ENCODE measurements around the gene IGF2BP1. TPM values are rescaled to one million over a fixed set of nuclear protein-coding genes. Genes with fewer than 3 reads are reported as not detected.

IGF2BP1 gene
- total RNA-seq, 1 experiment from 2014 or later: 434 TPM

GRCh38 chr17:49061524-49061943 lies 64.3 kb downstream of the IGF2BP1 start:
- no peak overlapping the region for H2BK5ac ChIP-seq (ENCODE audit: insufficient read length, low read length)
- no peaks in the 10 kb centered on the region for H3K79me2 ChIP-seq (ENCODE audit: insufficient read depth, low read length)
- no peak overlapping the region for H2AK5ac ChIP-seq (ENCODE audit: insufficient read length, low read length)
- H3K9ac ChIP-seq (ENCODE audit: extremely low read depth, insufficient read length, low read length): no peak overlapping the region
- no peaks in the 10 kb centered on the region for H3K27me3 ChIP-seq (ENCODE audit: insufficient read depth, low read length)
- no peak overlapping the region for H2BK120ac ChIP-seq (ENCODE audit: low read depth, low read length, poor library complexity, severe bottlenecking)
- H4K8ac ChIP-seq (replicated peaks; ENCODE audit: insufficient read length, low read depth, low read length): no peak overlapping the region
- H2BK20ac ChIP-seq (ENCODE audit: low read depth, low read length, poor library complexity, severe bottlenecking): no peak overlapping the region
- H3K4me2 ChIP-seq (ENCODE audit: insufficient read depth, insufficient read length, low read length): no peak overlapping the region
- Mint-ChIP-seq H3K4me3 (no peak overlapping the region), H3K4me1 (peaks cover 0 to 3% of the 10 kb centered on the region in 2 experiments; a peak in 1 of 4 replicates), H3K36me3 (ENCODE audit: insufficient read depth in 1 of 3, low read depth in 3 of 3) (no peaks in the 10 kb centered on the region), H3K9me3 (no peaks in the 10 kb centered on the region), H3K27ac (no peak overlapping the region), H3K27me3 (ENCODE audit: low read depth) (peaks cover 12% of the 10 kb centered on the region)
- TF ChIP-seq CTCF (conservative IDR thresholded peaks at IDR 0.05): no peak
- H3K4ac ChIP-seq (ENCODE audit: low read depth, low read length): no peak overlapping the region
- H3K4me1 ChIP-seq (ENCODE audit: insufficient read depth, low read length): no peaks in the 10 kb centered on the region
- no peaks in the 10 kb centered on the region for H3K23me2 ChIP-seq (ENCODE audit: insufficient read length, low read depth, low read length, poor library complexity, severe bottlenecking)
- no peak overlapping the region for H3K18ac ChIP-seq (ENCODE audit: insufficient read length, low read depth, low read length)
- H4K5ac ChIP-seq (ENCODE audit: insufficient read length, low read depth, low read length): no peak overlapping the region
- H2AFZ ChIP-seq (ENCODE audit: low read length): no peak overlapping the region
- H3K79me1 ChIP-seq (ENCODE audit: insufficient read depth, low read depth, low read length, poor library complexity, severe bottlenecking): no peaks in the 10 kb centered on the region
- no peak overlapping the region for H3T11ph ChIP-seq (ENCODE audit: low read length)
- no peak for DNase-seq
- H4K91ac ChIP-seq (ENCODE audit: insufficient read length, low read depth, low read length): no peak overlapping the region
- H3K56ac ChIP-seq (ENCODE audit: insufficient read length, low read depth, low read length): no peak overlapping the region
- no peak overlapping the region for H3K23ac ChIP-seq (ENCODE audit: insufficient read length, low read depth, low read length)
- H3K27ac ChIP-seq (ENCODE audit: insufficient read length, low read depth, low read length): no peak overlapping the region
- no peak overlapping the region for H2BK12ac ChIP-seq (ENCODE audit: insufficient read length, low read depth, low read length)
- H3K9me3 ChIP-seq (ENCODE audit: control insufficient read depth, low read depth, low read length): no peaks in the 10 kb centered on the region
- H3K14ac ChIP-seq (ENCODE audit: insufficient read depth, low read length): no peak overlapping the region
- H4K20me1 ChIP-seq (ENCODE audit: control insufficient read depth, insufficient read depth, insufficient read length): no peaks in the 10 kb centered on the region
- WGBS (ENCODE audit: extremely low coverage, insufficient read length, low lambda C conversion rate): no CpG with 5 or more reads among the region's 7 CpGs
- no peak overlapping the region for H2BK15ac ChIP-seq (ENCODE audit: low read depth, low read length)

All from H9 (cell line).